Activated CD4-positive, alpha-beta T cell treated with anti-CD3 and anti-CD28 coated beads, Interleukin-2, amount 10 ng/mL, durations not matched to agents 7 days and 5 days (primary cell): ENCODE results near the gene SHISAL2A. TPM values are rescaled to one million over a fixed set of nuclear protein-coding genes. Genes with fewer than 3 reads are reported as not detected.

Source experiments
- CTCF ChIA-PET: fragments of 350-600 bp; sonication (Branson Sonifier 250); formaldehyde crosslinking; loops from one replicate; lab custom pipeline; 2021; ENCODE audit warnings: antibody characterized with exemption; lab: Charles Lee
- POLR2A ChIA-PET: fragments of 350-600 bp; sonication (Branson Sonifier 250); formaldehyde crosslinking; loops from one replicate; lab custom pipeline; 2021; ENCODE audit warnings: antibody characterized with exemption; lab: Charles Lee
- DNase-seq: peaks from one replicate; pipeline ENCODE4 v3.0.0-alpha.2; 2020
- H3K27ac Mint-ChIP-seq: one replicate; pipeline ENCODE4 v1.8.0; 2021; ENCODE audit warnings: mild to moderate bottlenecking, moderate library complexity, mixed read lengths
- H3K27me3 Mint-ChIP-seq: one replicate; pipeline ENCODE4 v1.8.0; 2021; ENCODE audit warnings: mixed read lengths
- H3K36me3 Mint-ChIP-seq: one replicate; pipeline ENCODE4 v1.8.0; 2021; ENCODE audit warnings: low read depth, mixed read lengths
- H3K4me1 Mint-ChIP-seq: one replicate; pipeline ENCODE4 v1.8.0; 2021; ENCODE audit warnings: mixed read lengths
- H3K4me3 Mint-ChIP-seq: one replicate; pipeline ENCODE4 v1.8.0; 2021; ENCODE audit warnings: mild to moderate bottlenecking, moderate library complexity, mixed read lengths
- H3K9me3 Mint-ChIP-seq: one replicate; pipeline ENCODE4 v1.8.0; 2021; ENCODE audit warnings: mixed read lengths
- total RNA-seq, 2 experiments: library from RNA; stranded (reverse); gene quantifications; one replicate each; pipeline ENCODE4 v1.2.3, GENCODE V29; 2021

The SHISAL2A gene
- total RNA-seq, 2 experiments from 2014 or later = 8.2 TPM

DNA sequence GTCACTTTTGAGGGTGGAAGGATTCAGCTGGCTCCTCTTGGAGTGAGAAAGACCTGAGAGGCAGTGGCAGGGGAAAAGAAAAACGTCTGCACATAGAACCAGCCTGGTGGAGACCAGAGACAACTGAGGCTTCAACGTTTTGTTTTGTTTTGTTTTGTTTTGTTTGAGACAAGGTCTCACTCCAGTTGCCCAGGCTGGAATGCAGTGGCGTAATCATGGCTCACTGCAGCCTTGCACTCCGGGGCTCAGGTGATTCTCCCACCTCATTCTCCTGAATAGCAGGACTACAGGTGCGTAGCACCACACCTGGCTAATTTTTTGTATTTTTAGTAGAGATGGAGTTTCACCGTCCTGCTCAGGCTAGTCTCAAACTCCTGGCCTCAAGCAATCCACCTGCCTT lies 12.3 kb downstream of the SHISAL2A start:
- Mint-ChIP-seq H3K27me3 (no peaks in the 10 kb centered on the region), H3K36me3 (peaks cover 21% of the 10 kb centered on the region), H3K27ac (no peak overlapping the region), H3K4me1 (peaks cover 20% of the 10 kb centered on the region), H3K9me3 (peaks cover 6% of the 10 kb centered on the region), H3K4me3 (no peak overlapping the region)
- DNase-seq = no peak
- CTCF ChIA-PET = no interaction called here
- POLR2A ChIA-PET = no interaction called here

- CTCF ChIA-PET = interaction anchor here (0.6 to 1.4 kb wide), 2 partner anchors 10 to 12 kb away, joined by 3 to 5 read pairs; no protein-coding TSS in a partner anchor
- Mint-ChIP-seq H3K4me3 (no peak overlapping the region), H3K27ac (peak overlapping the region; percentile 5), H3K9me3 (peaks cover 3% of the 10 kb centered on the region), H3K27me3 (no peaks in the 10 kb centered on the region), H3K4me1 (no peaks in the 10 kb centered on the region), H3K36me3 (peaks cover 5% of the 10 kb centered on the region)
- POLR2A ChIA-PET = no interaction called here
- DNase-seq = no peak
Observed at GRCh38 chr1:52651904-52652303, 18.9 kb downstream of the SHISAL2A start.

DNA sequence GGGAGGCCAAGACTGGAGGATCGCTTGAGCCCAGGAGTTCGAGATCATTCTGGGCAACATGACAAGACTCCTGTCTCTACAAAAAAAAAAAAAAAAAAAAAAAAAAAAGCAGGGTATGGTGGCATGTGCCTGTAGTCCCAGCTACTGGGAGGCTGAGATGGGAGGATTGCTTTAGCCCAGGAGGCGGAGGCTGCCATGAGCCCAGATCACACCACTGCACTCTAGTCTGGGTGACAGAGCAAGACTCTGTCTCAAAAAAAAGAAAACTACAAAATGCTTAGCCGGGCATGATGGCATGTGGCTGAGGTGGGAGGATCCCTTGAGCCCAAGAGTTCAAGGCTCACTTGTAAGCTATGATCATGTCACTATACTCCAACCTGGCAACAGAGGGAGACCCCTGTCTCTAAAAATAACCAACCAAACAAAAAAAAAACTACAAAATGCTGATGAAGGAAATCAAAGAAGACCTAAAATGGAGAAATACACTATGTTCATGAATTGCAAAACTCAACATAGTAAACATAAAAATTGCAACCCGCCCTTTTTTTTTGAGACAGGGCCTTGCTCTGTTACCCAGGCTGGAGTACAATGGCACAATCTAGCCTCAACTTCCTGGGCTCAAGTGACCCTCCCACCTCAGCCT lies 20.4 kb downstream of the SHISAL2A start:
- Mint-ChIP-seq H3K4me1 (no peaks in the 10 kb centered on the region), H3K4me3 (no peak overlapping the region), H3K36me3 (peaks cover 8% of the 10 kb centered on the region), H3K27ac (peak overlapping the region; percentile 43), H3K9me3 (peaks cover 3% of the 10 kb centered on the region), H3K27me3 (no peaks in the 10 kb centered on the region)
- no peak for DNase-seq
- POLR2A ChIA-PET = no interaction called here
- CTCF ChIA-PET = interaction anchor here (1.0 kb wide), 1 partner anchor 11 kb away, joined by 3 read pairs; no protein-coding TSS in a partner anchor

DNA sequence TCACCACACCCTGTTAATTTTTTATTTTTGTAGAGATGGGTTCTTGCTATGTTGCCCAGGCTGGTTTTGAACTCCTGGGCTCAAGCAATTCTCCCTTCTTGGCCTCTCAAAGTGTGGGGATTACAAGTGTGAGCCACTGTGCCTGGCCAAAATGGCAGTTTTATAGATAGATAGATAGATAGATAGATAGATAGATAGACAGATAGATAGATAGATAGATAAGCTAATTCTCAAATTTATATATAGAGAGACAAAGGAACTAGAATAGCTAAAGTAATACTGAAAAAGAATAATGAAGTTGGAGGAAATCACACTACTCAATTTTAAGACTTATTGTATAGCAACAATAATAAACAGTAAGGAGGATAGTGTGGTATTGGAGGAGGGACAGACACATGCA lies 21.1 kb downstream of the SHISAL2A start:
- H3K4me3 Mint-ChIP-seq = no peak overlapping the region
- ChIA-PET POLR2A (no interaction called here), CTCF (interaction anchor here (1.0 kb wide), 1 partner anchor 12 kb away, joined by 3 read pairs; no protein-coding TSS in a partner anchor)
- no peak overlapping the region for H3K27ac Mint-ChIP-seq
- no peaks in the 10 kb centered on the region for H3K27me3 Mint-ChIP-seq
- H3K36me3 Mint-ChIP-seq = peaks cover 6% of the 10 kb centered on the region
- no peak for DNase-seq
- H3K9me3 Mint-ChIP-seq = peaks cover 3% of the 10 kb centered on the region
- peaks cover 6% of the 10 kb centered on the region for H3K4me1 Mint-ChIP-seq

DNA sequence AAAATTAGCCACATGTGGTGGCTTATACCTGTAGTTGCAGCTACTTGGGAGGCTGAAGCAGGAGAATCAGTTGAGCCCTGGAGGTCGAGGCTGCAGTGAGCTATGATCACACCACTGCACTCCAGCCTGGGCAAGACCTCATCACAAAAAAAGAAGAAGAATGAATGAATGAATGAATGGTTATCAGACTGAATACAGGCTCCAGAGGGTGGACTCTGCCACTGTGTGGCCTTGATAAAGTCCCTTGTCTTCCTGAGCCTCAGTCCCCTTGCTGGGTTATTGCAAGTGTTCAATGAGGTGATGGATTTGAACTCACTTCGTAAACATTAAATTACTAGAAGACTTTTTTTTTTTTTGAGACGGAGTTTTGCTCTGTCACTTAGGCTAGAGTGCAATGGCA lies 24.7 kb downstream of the SHISAL2A start:
- Mint-ChIP-seq H3K4me1 (peaks cover 19% of the 10 kb centered on the region), H3K27ac (peak overlapping the region; percentile 55), H3K9me3 (no peaks in the 10 kb centered on the region), H3K27me3 (no peaks in the 10 kb centered on the region), H3K36me3 (peaks cover 6% of the 10 kb centered on the region), H3K4me3 (no peak overlapping the region)
- ChIA-PET CTCF (interaction anchor here (1.0 to 2.5 kb wide), 4 partner anchors 11 to 20 kb away, joined by 3 to 10 read pairs (median 6); no protein-coding TSS in a partner anchor), POLR2A (no interaction called here)
- DNase-seq = no peak

GRCh38 chr1:52658795-52659194 lies 25.8 kb downstream of the SHISAL2A start:
- H3K27ac Mint-ChIP-seq = no peak overlapping the region
- CTCF ChIA-PET = interaction anchor here (0.5 to 3.0 kb wide), 7 partner anchors 10 to 39 kb away, joined by 3 to 12 read pairs (median 5); no protein-coding TSS in a partner anchor
- no peak overlapping the region for H3K4me3 Mint-ChIP-seq
- H3K9me3 Mint-ChIP-seq = no peaks in the 10 kb centered on the region
- no peaks in the 10 kb centered on the region for H3K27me3 Mint-ChIP-seq
- POLR2A ChIA-PET = interaction anchor here (0.5 kb wide), 1 partner anchor 294 kb away, joined by 3 read pairs; no protein-coding TSS in a partner anchor
- peaks cover 6% of the 10 kb centered on the region for H3K36me3 Mint-ChIP-seq
- peaks cover 22% of the 10 kb centered on the region for H3K4me1 Mint-ChIP-seq
- DNase-seq = no peak

- H3K27me3 Mint-ChIP-seq = no peaks in the 10 kb centered on the region
- H3K4me3 Mint-ChIP-seq = no peak overlapping the region
- no peaks in the 10 kb centered on the region for H3K9me3 Mint-ChIP-seq
- ChIA-PET POLR2A (interaction anchor here (0.5 to 1.2 kb wide), 2 partner anchors 106 to 294 kb away, joined by 3 read pairs; partner anchors contain the start of gene TUT4), CTCF (interaction anchor here (0.5 to 3.0 kb wide), 7 partner anchors 9 to 235 kb away, joined by 3 to 12 read pairs (median 5); no protein-coding TSS in a partner anchor)
- no peak for DNase-seq
- H3K27ac Mint-ChIP-seq = no peak overlapping the region
- peaks cover 22% of the 10 kb centered on the region for H3K4me1 Mint-ChIP-seq
- H3K36me3 Mint-ChIP-seq = peaks cover 6% of the 10 kb centered on the region
Observed at GRCh38 chr1:52659356-52659755, 26.4 kb downstream of the SHISAL2A start.

DNA sequence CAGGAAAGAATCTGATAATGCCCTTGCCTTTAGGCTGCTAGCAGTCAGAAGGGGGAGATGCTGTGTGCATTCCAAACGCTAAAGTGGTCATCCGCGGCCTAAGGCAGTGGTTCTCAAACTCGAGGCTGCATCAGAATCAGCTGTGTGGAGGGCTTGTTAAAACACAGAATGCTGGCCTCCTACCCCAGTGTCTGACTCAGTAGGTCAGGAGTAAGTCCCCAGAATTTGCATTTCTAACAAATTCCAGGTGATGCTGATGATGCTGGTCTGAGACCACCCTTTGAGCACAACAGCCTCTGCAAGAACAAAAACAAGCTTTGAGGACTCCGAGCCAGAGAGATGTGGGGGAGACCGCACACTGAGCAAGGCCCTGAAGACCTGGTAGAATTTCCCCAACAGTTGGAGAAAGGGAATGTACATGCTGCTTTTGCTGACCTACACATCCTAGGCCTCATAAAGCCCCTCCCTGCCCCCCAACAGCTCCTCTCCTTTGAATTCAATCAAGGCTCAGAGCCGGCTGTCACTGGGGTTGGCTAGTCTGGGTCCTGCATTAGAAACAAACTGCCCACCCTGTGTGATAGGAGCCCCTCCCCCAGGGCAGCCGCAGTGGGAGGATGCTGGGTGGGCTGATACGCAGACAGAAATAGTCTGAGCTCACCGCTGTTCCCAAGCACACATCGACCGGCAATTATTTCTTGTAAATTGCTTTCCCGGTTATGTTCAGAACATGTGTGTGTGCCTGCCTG lies 27.1 kb downstream of the SHISAL2A start:
- no peaks in the 10 kb centered on the region for H3K9me3 Mint-ChIP-seq
- H3K27me3 Mint-ChIP-seq = no peaks in the 10 kb centered on the region
- H3K4me3 Mint-ChIP-seq = no peak overlapping the region
- peaks cover 22% of the 10 kb centered on the region for H3K4me1 Mint-ChIP-seq
- H3K27ac Mint-ChIP-seq = no peak overlapping the region
- DNase-seq = no peak
- H3K36me3 Mint-ChIP-seq = peaks cover 6% of the 10 kb centered on the region
- CTCF ChIA-PET = interaction anchor here (0.6 to 3.0 kb wide), 6 partner anchors 8 to 548 kb away, joined by 3 to 12 read pairs (median 4); no protein-coding TSS in a partner anchor
- POLR2A ChIA-PET = interaction anchor here (1.2 kb wide), 1 partner anchor 107 kb away, joined by 3 read pairs; the partner anchor contains the start of gene TUT4

DNA sequence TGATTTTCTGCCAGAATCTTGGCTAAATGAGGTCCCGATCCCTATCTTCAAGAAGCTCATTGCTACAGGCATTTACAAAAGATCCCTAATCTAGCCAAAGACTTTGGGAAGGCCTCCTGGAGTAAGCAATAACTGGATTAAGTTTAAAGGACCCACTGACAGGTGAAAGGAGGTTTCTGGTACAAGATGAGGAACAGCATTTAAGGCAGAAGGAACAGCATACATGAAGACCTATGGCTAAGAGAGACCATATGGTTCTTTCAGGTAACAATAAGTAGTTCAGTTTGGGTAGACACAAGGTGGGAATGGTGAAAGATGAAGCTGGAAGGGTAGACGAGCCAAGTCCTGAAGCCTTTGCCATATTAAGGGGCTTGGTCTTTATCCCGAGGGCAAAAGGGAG lies 27.8 kb downstream of the SHISAL2A start:
- CTCF ChIA-PET = interaction anchor here (0.7 to 3.0 kb wide), 3 partner anchors 12 to 547 kb away, joined by 3 to 12 read pairs (median 5); no protein-coding TSS in a partner anchor
- peaks cover 5% of the 10 kb centered on the region for H3K36me3 Mint-ChIP-seq
- no peaks in the 10 kb centered on the region for H3K27me3 Mint-ChIP-seq
- POLR2A ChIA-PET = no interaction called here
- H3K4me1 Mint-ChIP-seq = peaks cover 22% of the 10 kb centered on the region
- no peaks in the 10 kb centered on the region for H3K9me3 Mint-ChIP-seq
- no peak overlapping the region for H3K27ac Mint-ChIP-seq
- no peak overlapping the region for H3K4me3 Mint-ChIP-seq
- DNase-seq = no peak

DNA sequence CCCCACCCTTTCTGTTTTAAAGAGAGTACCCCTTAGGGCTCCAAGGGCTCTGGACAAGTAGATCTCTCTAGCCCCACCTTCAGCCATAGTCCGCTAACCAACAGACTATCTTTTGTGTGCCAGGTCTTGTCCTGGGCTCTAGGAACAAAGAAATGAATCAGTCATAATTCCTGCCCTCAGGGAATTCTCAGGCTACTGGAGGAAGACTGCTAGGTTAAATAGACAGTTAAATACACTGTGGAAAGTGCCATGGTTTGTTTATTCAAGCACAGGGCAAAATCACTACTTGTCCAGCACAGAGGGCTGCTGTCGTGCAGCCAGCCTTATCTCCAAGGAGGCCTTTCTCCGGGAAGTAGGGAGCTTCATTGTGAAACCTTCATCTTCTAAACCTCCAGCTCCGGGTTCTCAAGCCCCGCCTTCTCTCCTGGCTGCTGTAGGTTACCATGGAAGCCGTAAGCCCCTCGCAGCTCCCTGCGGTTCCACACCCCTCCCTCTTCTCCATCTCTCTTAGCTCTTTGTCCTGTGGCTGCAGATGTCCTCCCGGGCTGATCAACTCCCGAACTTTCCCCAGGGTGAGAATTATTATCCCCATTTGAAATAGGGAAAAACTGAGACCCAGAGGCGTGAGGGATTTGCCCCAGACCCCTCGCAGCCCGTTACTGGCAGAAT lies 29.8 kb downstream of the SHISAL2A start:
- POLR2A ChIA-PET = interaction anchor here (0.6 kb wide), 1 partner anchor 259 kb away, joined by 3 read pairs; no protein-coding TSS in a partner anchor
- Mint-ChIP-seq H3K4me3 (no peak overlapping the region), H3K27me3 (no peaks in the 10 kb centered on the region), H3K36me3 (no peaks in the 10 kb centered on the region), H3K9me3 (no peaks in the 10 kb centered on the region), H3K27ac (no peak overlapping the region), H3K4me1 (peaks cover 24% of the 10 kb centered on the region)
- CTCF ChIA-PET = interaction anchor here (1.0 to 1.4 kb wide), 2 partner anchors 10 to 12 kb away, joined by 3 to 4 read pairs; no protein-coding TSS in a partner anchor
- DNase-seq = no peak

- Mint-ChIP-seq H3K4me3 (no peak overlapping the region), H3K36me3 (no peaks in the 10 kb centered on the region), H3K27ac (no peak overlapping the region), H3K4me1 (peaks cover 22% of the 10 kb centered on the region), H3K27me3 (no peaks in the 10 kb centered on the region), H3K9me3 (no peaks in the 10 kb centered on the region)
- POLR2A ChIA-PET = no interaction called here
- DNase-seq = no peak
- CTCF ChIA-PET = interaction anchor here (0.8 kb wide), 1 partner anchor 22 kb away, joined by 3 read pairs; no protein-coding TSS in a partner anchor
Observed at GRCh38 chr1:52663716-52664115, 30.7 kb downstream of the SHISAL2A start.
